GM23338 (cell line): ENCODE results near the gene RAD23B. TPM values are rescaled to one million over a fixed set of nuclear protein-coding genes. Genes with fewer than 3 reads are reported as not detected.

Experiments
- ATAC-seq: fragments of 200-7000 bp; cut with Tn5 transposase; 3 replicates; pipeline ENCODE4 v1.9.1; 2020
- DNase-seq: peaks from one replicate; pipeline ENCODE4 v3.0.0-alpha.2; 2015; ENCODE audit warnings: low spot score
- H2AFZ ChIP-seq: fragments of 200-600 bp; sonication (generic); 2 replicates; pipeline ENCODE4 v1.8.0; 2016; ENCODE audit warnings: antibody characterized with exemption, mild to moderate bottlenecking, moderate library complexity
- H3F3A ChIP-seq: fragments of 200-600 bp; sonication (generic); replicated peaks from 2 replicates; pipeline ENCODE4 v1.8.0; 2017; ENCODE audit warnings: antibody characterized with exemption, mixed run types, low read depth
- H3K27ac ChIP-seq: fragments of 200-600 bp; sonication (generic); 2 replicates; pipeline ENCODE4 v1.6.1; 2016; ENCODE audit warnings: low read depth
- H3K27me3 ChIP-seq: fragments of 200-600 bp; sonication (generic); 2 replicates; pipeline ENCODE4 v1.8.0; 2016; ENCODE audit warnings: mild to moderate bottlenecking, mixed run types, moderate library complexity; ENCODE audit not compliant: insufficient read depth
- H3K36me3 ChIP-seq: fragments of 200-600 bp; sonication (generic); 2 replicates; pipeline ENCODE4 v1.8.0; 2016; ENCODE audit warnings: mild to moderate bottlenecking; ENCODE audit not compliant: insufficient read depth
- H3K4me1 ChIP-seq: fragments of 200-600 bp; sonication (generic); 2 replicates; pipeline ENCODE4 v1.8.0; 2016; ENCODE audit warnings: mild to moderate bottlenecking, moderate library complexity; ENCODE audit not compliant: insufficient read depth
- H3K4me2 ChIP-seq: fragments of 200-600 bp; sonication (generic); 2 replicates; pipeline ENCODE4 v1.7.1; 2017; ENCODE audit warnings: mixed run types
- H3K4me3 ChIP-seq: fragments of 200-600 bp; sonication (generic); 2 replicates; pipeline ENCODE4 v1.6.1; 2016; ENCODE audit warnings: mixed run types
- H3K79me2 ChIP-seq: fragments of 200-600 bp; sonication (generic); replicated peaks from 2 replicates; pipeline ENCODE4 v1.8.0; 2017; ENCODE audit warnings: mild to moderate bottlenecking; ENCODE audit not compliant: insufficient read depth
- H3K9me2 ChIP-seq: fragments of 200-600 bp; sonication (generic); 2 replicates; pipeline ENCODE4 v1.8.0; 2017; ENCODE audit not compliant: insufficient read depth
- H4K20me1 ChIP-seq: fragments of 200-600 bp; sonication (generic); replicated peaks from 2 replicates; pipeline ENCODE4 v1.8.0; 2017; ENCODE audit warnings: mild to moderate bottlenecking; ENCODE audit not compliant: insufficient read depth
- H3K27ac Mint-ChIP-seq: 2 replicates; pipeline ENCODE4 v1.8.0; 2020; ENCODE audit warnings: inconsistent platforms, mild to moderate bottlenecking, moderate library complexity, mixed read lengths
- H3K27me3 Mint-ChIP-seq: 3 replicates; pipeline ENCODE4 v1.8.0; 2022; ENCODE audit warnings: low read depth, mild to moderate bottlenecking, moderate library complexity, mixed read lengths, inconsistent platforms; ENCODE audit not compliant: insufficient read depth, poor library complexity
- H3K36me3 Mint-ChIP-seq: 3 replicates; pipeline ENCODE4 v1.8.0; 2021; ENCODE audit warnings: low read depth, mild to moderate bottlenecking, inconsistent platforms, moderate library complexity, mixed read lengths
- H3K4me1 Mint-ChIP-seq: 3 replicates; pipeline ENCODE4 v1.8.0; 2020; ENCODE audit warnings: mild to moderate bottlenecking, inconsistent platforms, mixed read lengths
- H3K4me3 Mint-ChIP-seq: 3 replicates; pipeline ENCODE4 v1.8.0; 2021; ENCODE audit warnings: moderate library complexity, mild to moderate bottlenecking, inconsistent platforms, mixed read lengths
- H3K9me3 Mint-ChIP-seq: 3 replicates; pipeline ENCODE4 v1.8.0; 2020; ENCODE audit warnings: moderate library complexity, mild to moderate bottlenecking, inconsistent platforms, mixed read lengths
- CREB1 ChIP-seq: fragments of 250-450 bp; sonication (Bioruptor Pico); IDR thresholded peaks from 2 replicates; pipeline ENCODE4 v1.5.0; 2020; ENCODE audit warnings: low read depth, mild to moderate bottlenecking, moderate library complexity
- CTCF ChIP-seq, 2 experiments: fragments of 200-600 bp in 1 of 2; sonication (generic) in 1 of 2; conservative IDR thresholded peaks; 2 replicates each; pipeline versions ENCODE4 v1.5.1 to v1.6.1; 2016 to 2017; ENCODE audit warnings: antibody characterized with exemption in 2 of 2, low read depth in 2 of 2, mild to moderate bottlenecking in 2 of 2, moderate library complexity in 1 of 2
- ETS1 ChIP-seq: IDR thresholded peaks from 2 replicates; pipeline ENCODE4 v1.6.1; 2016; ENCODE audit warnings: antibody characterized with exemption
- EZH2 ChIP-seq: fragments of 200-600 bp; sonication (generic); IDR thresholded peaks from one replicate; pipeline ENCODE4 v1.8.0; 2017; ENCODE audit warnings: antibody characterized with exemption, mild to moderate bottlenecking, low read depth; ENCODE audit not compliant: unreplicated experiment
- EZH2phosphoT487 ChIP-seq: fragments of 200-600 bp; sonication (generic); IDR thresholded peaks from one replicate; pipeline ENCODE4 v1.8.1; 2018; ENCODE audit warnings: antibody characterized with exemption; ENCODE audit not compliant: unreplicated experiment
- JUNB ChIP-seq: IDR thresholded peaks from one replicate; pipeline ENCODE4 v1.6.1; 2016; ENCODE audit warnings: antibody characterized with exemption; ENCODE audit not compliant: unreplicated experiment
- NANOG ChIP-seq: IDR thresholded peaks from 2 replicates; pipeline ENCODE4 v1.6.1; 2016; ENCODE audit warnings: antibody characterized with exemption, borderline replicate concordance
- POLR2AphosphoS5 ChIP-seq: IDR thresholded peaks from 2 replicates; pipeline ENCODE4 v1.6.1; 2016; ENCODE audit warnings: antibody characterized with exemption, low read depth
- REST ChIP-seq: IDR thresholded peaks from one replicate; pipeline ENCODE4 v1.6.1; 2018; ENCODE audit warnings: antibody characterized with exemption; ENCODE audit not compliant: unreplicated experiment
- STAT1 ChIP-seq: IDR thresholded peaks from one replicate; pipeline ENCODE4 v1.6.1; 2016; ENCODE audit warnings: antibody characterized with exemption; ENCODE audit not compliant: unreplicated experiment
- ZNF114 ChIP-seq: fragments of 250-450 bp; sonication (Bioruptor Pico); IDR thresholded peaks from 2 replicates; pipeline ENCODE4 v1.5.0; 2020; ENCODE audit warnings: mild to moderate bottlenecking, moderate library complexity
- ZNF331 ChIP-seq: fragments of 250-450 bp; sonication (Bioruptor Pico); IDR thresholded peaks from 2 replicates; pipeline ENCODE4 v1.5.0; 2020; ENCODE audit warnings: low read depth, mild to moderate bottlenecking, moderate library complexity
- ZNF462 ChIP-seq: fragments of 250-450 bp; sonication (Bioruptor Pico); IDR thresholded peaks from 2 replicates; pipeline ENCODE4 v1.5.0; 2020; ENCODE audit warnings: mild to moderate bottlenecking, moderate library complexity
- polyA plus RNA-seq: library from polyadenylated mRNA; unstranded; fragments of >200 nt; fragmentation: Nextera tagmentation; extraction: Ambion mirVana; gene quantifications from 2 replicates; pipeline ENCODE4 v1.2.1, GENCODE V29; 2016
- total RNA-seq: library from RNA; depleted of rRNA; stranded (reverse); fragments of >200 nt; shearing (Covaris generic); gene quantifications from 2 replicates; pipeline ENCODE4 v1.2.3, GENCODE V29; 2014

RAD23B gene
- total and polyA plus RNA-seq, 2 experiments from 2014 or later: 31.1 to 137 TPM

GRCh38 chr9:107294756-107295155, 11.7 kb downstream of the RAD23B start:
- H3K4me1 ChIP-seq: peaks cover 58% of the 10 kb centered on the region
- Mint-ChIP-seq H3K27me3 (peaks cover 2% of the 10 kb centered on the region), H3K4me1 (peaks cover 56% of the 10 kb centered on the region), H3K9me3 (no peaks in the 10 kb centered on the region), H3K27ac (peak overlapping the region; percentile 25; the same call in 1 of the 2 replicates), H3K36me3 (no peaks in the 10 kb centered on the region), H3K4me3 (no peak overlapping the region)
- H4K20me1 ChIP-seq: peaks cover 83% of the 10 kb centered on the region
- 0 out of 2 replicates have a peak overlapping the region, but pooled peaks have one; percentile 15 for H3K27ac ChIP-seq
- no peaks in the 10 kb centered on the region for H3K36me3 ChIP-seq
- peaks cover 100% of the 10 kb centered on the region for H3K79me2 ChIP-seq
- no peaks in the 10 kb centered on the region for H3K9me2 ChIP-seq
- no peaks in the 10 kb centered on the region for H3F3A ChIP-seq
- no peak overlapping the region for H2AFZ ChIP-seq
- no peaks in the 10 kb centered on the region for H3K27me3 ChIP-seq
- H3K4me2 ChIP-seq: peak overlapping the region; percentile 53; the same call in 1 of the 2 replicates
- no peak overlapping the region for H3K4me3 ChIP-seq
- DNase-seq: no peak
- TF ChIP-seq JUNB (no peak), ETS1 (no peak), CTCF (conservative IDR thresholded peaks at IDR 0.05; ENCODE audit: low read depth in 2 of 2) (no peak), REST (no peak), EZH2phosphoT487 (no peak), POLR2AphosphoS5 (no peak), STAT1 (no peak), NANOG (no peak), CREB1 (CRISPR knock-in tag) (no peak), ZNF331 (CRISPR knock-in tag) (no peak), ZNF114 (no peak), ZNF462 (CRISPR knock-in tag) (no peak), EZH2 (no peak)
- ATAC-seq: no peak
